ENCODE data around the gene KRT76. TPM values are rescaled to one million over a fixed set of nuclear protein-coding genes. Genes with fewer than 3 reads are reported as not detected.

The KRT76 gene
- total RNA-seq, 1 donor, result not detected

DNA sequence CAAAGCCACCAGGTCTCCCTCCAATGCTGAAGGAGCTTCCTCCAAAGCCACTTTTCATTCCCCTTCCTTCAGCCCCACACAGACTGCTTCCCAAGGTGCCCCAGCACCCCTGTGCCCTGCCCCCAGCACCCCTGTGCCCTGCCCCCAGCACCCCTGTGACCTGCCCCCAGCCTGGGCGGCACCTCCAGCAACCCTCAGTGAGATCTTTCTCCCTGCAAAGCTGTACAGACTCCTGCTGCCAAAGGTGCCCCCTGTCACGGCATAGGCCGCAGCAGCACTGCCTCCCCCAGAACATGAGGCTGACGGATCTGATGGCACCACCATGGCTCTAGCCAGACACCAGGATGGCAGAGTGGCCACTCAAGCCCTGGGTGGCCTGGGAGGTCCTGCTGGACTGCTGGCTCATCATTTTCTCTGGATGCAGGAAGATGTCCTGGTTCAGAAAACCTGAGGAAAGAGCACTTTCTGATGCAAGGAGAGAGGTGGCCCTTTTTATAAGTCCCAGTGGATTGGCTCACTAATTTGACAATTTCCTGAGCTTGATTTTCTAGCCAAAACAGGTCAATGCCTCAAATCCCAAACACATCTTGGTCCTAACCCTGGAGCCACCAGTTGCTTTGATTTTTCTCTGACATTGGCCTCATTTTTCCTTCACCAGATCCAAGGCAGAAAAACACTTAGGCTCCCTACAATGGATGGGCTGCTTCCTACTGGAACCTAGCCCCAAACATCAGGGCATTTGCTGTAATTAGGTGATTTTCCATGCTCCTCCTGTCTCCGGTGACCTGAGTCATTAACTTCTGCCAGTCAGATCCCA lies 41.1 kb downstream of the KRT76 start:
- Histone ChIP-seq H3K4me1 (ENCODE audit: insufficient read depth, low read length) (no peaks in the 10 kb centered on the region), H3K27me3 (ENCODE audit: insufficient read depth, low read length) (peaks cover 4% of the 10 kb centered on the region), H4K20me1 (ENCODE audit: insufficient read depth, low read length) (peaks cover 3% of the 10 kb centered on the region), H3K4me2 (ENCODE audit: insufficient read depth, low read length) (no peak overlapping the region), H3K79me2 (ENCODE audit: insufficient read depth, low read length) (no peaks in the 10 kb centered on the region), H3K36me3 (ENCODE audit: insufficient read depth, low read length) (no peaks in the 10 kb centered on the region), H3K27ac (ENCODE audit: low read depth, low read length) (no peak overlapping the region), H2AFZ (ENCODE audit: low read length) (no peak overlapping the region), H3K4me3 (ENCODE audit: insufficient read depth, low read length) (no peak overlapping the region), H3K9me3 (ENCODE audit: low read depth, low read length) (no peaks in the 10 kb centered on the region)
- TF ChIP-seq, protein P1, sequence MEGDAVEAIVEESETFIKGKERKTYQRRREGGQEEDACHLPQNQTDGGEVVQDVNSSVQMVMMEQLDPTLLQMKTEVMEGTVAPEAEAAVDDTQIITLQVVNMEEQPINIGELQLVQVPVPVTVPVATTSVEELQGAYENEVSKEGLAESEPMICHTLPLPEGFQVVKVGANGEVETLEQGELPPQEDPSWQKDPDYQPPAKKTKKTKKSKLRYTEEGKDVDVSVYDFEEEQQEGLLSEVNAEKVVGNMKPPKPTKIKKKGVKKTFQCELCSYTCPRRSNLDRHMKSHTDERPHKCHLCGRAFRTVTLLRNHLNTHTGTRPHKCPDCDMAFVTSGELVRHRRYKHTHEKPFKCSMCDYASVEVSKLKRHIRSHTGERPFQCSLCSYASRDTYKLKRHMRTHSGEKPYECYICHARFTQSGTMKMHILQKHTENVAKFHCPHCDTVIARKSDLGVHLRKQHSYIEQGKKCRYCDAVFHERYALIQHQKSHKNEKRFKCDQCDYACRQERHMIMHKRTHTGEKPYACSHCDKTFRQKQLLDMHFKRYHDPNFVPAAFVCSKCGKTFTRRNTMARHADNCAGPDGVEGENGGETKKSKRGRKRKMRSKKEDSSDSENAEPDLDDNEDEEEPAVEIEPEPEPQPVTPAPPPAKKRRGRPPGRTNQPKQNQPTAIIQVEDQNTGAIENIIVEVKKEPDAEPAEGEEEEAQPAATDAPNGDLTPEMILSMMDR (IDR thresholded peaks at IDR 0.05; ENCODE audit: extremely low read depth, low read depth, low read length), result no peak
- no peak for DNase-seq (ENCODE audit: insufficient read length, low spot score, missing footprints)

DNA sequence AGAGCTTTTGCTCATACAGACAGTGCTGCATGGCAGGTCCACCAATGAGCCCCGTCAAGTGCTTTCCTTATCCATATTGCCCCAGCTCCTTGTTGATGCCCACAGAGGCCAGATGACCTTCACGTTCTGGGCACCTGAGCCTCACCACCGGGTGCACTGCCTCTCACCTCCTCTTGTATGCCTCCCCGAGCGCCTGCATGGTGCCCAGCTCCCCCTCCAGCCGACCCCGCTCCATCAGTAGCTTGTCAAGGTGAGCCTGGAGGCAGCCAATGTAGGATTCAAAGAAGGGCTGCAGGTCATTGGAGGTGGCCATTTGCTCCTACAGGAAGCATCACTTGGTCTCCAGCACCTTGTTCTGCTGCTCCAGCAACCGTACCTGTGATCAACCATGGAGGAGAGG lies 42.0 kb downstream of the KRT76 start:
- H3K4me2 ChIP-seq (ENCODE audit: insufficient read depth, low read length), result no peak overlapping the region
- TF ChIP-seq, protein P1 (IDR thresholded peaks at IDR 0.05; ENCODE audit: extremely low read depth, low read depth, low read length), result no peak
- no peaks in the 10 kb centered on the region for H3K36me3 ChIP-seq (ENCODE audit: insufficient read depth, low read length)
- no peaks in the 10 kb centered on the region for H3K9me3 ChIP-seq (ENCODE audit: low read depth, low read length)
- H4K20me1 ChIP-seq (ENCODE audit: insufficient read depth, low read length), result peaks cover 3% of the 10 kb centered on the region
- H3K27ac ChIP-seq (ENCODE audit: low read depth, low read length), result no peak overlapping the region
- no peak for DNase-seq (ENCODE audit: insufficient read length, low spot score, missing footprints)
- H3K79me2 ChIP-seq (ENCODE audit: insufficient read depth, low read length), result no peaks in the 10 kb centered on the region
- H3K27me3 ChIP-seq (ENCODE audit: insufficient read depth, low read length), result peaks cover 11% of the 10 kb centered on the region
- H2AFZ ChIP-seq (ENCODE audit: low read length), result no peak overlapping the region
- H3K4me3 ChIP-seq (ENCODE audit: insufficient read depth, low read length), result no peak overlapping the region
- no peaks in the 10 kb centered on the region for H3K4me1 ChIP-seq (ENCODE audit: insufficient read depth, low read length)

GRCh38 chr12:52730793-52731192 lies 46.4 kb downstream of the KRT76 start:
- Histone ChIP-seq H3K36me3 (ENCODE audit: insufficient read depth, low read length) (no peaks in the 10 kb centered on the region), H3K4me2 (ENCODE audit: insufficient read depth, low read length) (no peak overlapping the region), H3K27ac (ENCODE audit: low read depth, low read length) (no peak overlapping the region), H3K9me3 (ENCODE audit: low read depth, low read length) (no peaks in the 10 kb centered on the region), H2AFZ (ENCODE audit: low read length) (no peak overlapping the region), H4K20me1 (ENCODE audit: insufficient read depth, low read length) (peaks cover 3% of the 10 kb centered on the region), H3K4me1 (ENCODE audit: insufficient read depth, low read length) (no peaks in the 10 kb centered on the region), H3K27me3 (ENCODE audit: insufficient read depth, low read length) (peaks cover 18% of the 10 kb centered on the region), H3K4me3 (ENCODE audit: insufficient read depth, low read length) (no peak overlapping the region), H3K79me2 (ENCODE audit: insufficient read depth, low read length) (no peaks in the 10 kb centered on the region)
- DNase-seq (ENCODE audit: insufficient read length, low spot score, missing footprints), result no peak
- TF ChIP-seq, protein P1 (IDR thresholded peaks at IDR 0.05; ENCODE audit: extremely low read depth, low read depth, low read length), result no peak

GRCh38 chr12:52730383-52730782 lies 46.8 kb downstream of the KRT76 start:
- H3K79me2 ChIP-seq (ENCODE audit: insufficient read depth, low read length), result no peaks in the 10 kb centered on the region
- no peak overlapping the region for H2AFZ ChIP-seq (ENCODE audit: low read length)
- H3K9me3 ChIP-seq (ENCODE audit: low read depth, low read length), result no peaks in the 10 kb centered on the region
- TF ChIP-seq, protein P1 (IDR thresholded peaks at IDR 0.05; ENCODE audit: extremely low read depth, low read depth, low read length), result no peak
- H3K4me2 ChIP-seq (ENCODE audit: insufficient read depth, low read length), result no peak overlapping the region
- H3K4me1 ChIP-seq (ENCODE audit: insufficient read depth, low read length), result no peaks in the 10 kb centered on the region
- no peak for DNase-seq (ENCODE audit: insufficient read length, low spot score, missing footprints)
- H3K36me3 ChIP-seq (ENCODE audit: insufficient read depth, low read length), result no peaks in the 10 kb centered on the region
- no peak overlapping the region for H3K4me3 ChIP-seq (ENCODE audit: insufficient read depth, low read length)
- peaks cover 3% of the 10 kb centered on the region for H4K20me1 ChIP-seq (ENCODE audit: insufficient read depth, low read length)
- no peak overlapping the region for H3K27ac ChIP-seq (ENCODE audit: low read depth, low read length)
- peaks cover 18% of the 10 kb centered on the region for H3K27me3 ChIP-seq (ENCODE audit: insufficient read depth, low read length)

All from osteoblast (primary cell).